HEK293 (cell line): ENCODE measurements around the gene MICAL3.

Source experiments
- CTCF ChIA-PET: fragments of 350-600 bp; formaldehyde crosslinking; extraction: SDS; loops from one replicate; lab custom pipeline; 2021; ENCODE audit warnings: antibody characterized with exemption; lab: Yijun Ruan, JAX
- POLR2A ChIA-PET: fragments of 300-600 bp; formaldehyde crosslinking; extraction: SDS; loops from one replicate; lab custom pipeline; 2020; ENCODE audit warnings: antibody characterized with exemption, inconsistent platforms; lab: Yijun Ruan, JAX
- H3K27ac ChIP-seq: fragments of 200-500 bp; sonication (Bioruptor generic); 2 replicates; pipeline ENCODE4 v1.5.1; 2014; ENCODE audit warnings: low read depth, low read length, control low read depth, inconsistent platforms; ENCODE audit errors: extremely low read depth
- H3K36me3 ChIP-seq, 2 experiments: fragments of 200-500 bp in 1 of 2; sonication (Bioruptor generic) in 1 of 2; 1 replicate in 1 of 2; 2 replicates in 1 of 2; pipeline ENCODE4 v1.5.1; 2014 to 2017; ENCODE audit warnings: inconsistent platforms in 2 of 2, low read length in 2 of 2; ENCODE audit not compliant: control insufficient read depth in 2 of 2, insufficient read depth in 1 of 2
- H3K4me1 ChIP-seq: fragments of 200-500 bp; sonication (Bioruptor generic); 2 replicates; pipeline ENCODE4 v1.5.1; 2014; ENCODE audit warnings: mild to moderate bottlenecking, low read length, inconsistent platforms; ENCODE audit not compliant: control insufficient read depth, insufficient read depth
- H3K4me3 ChIP-seq: 2 replicates; pipeline ENCODE4 v1.5.1; 2011; ENCODE audit warnings: low read depth, mild to moderate bottlenecking, control low read depth, low read length, moderate library complexity
- H3K9me3 ChIP-seq: fragments of 200-500 bp; sonication (Bioruptor generic); 2 replicates; pipeline ENCODE4 v1.5.1; 2014; ENCODE audit warnings: low read depth, low read length, inconsistent platforms; ENCODE audit not compliant: control insufficient read depth, insufficient read depth
- HOXD13 ChIP-seq: sonication (generic); formaldehyde crosslinking; IDR thresholded peaks from 2 replicates; pipeline ENCODE4 v1.8.0; 2022; ENCODE audit warnings: missing genetic modification reagents, borderline replicate concordance
- MEIS1 ChIP-seq: sonication (generic); formaldehyde crosslinking; IDR thresholded peaks from 2 replicates; pipeline ENCODE4 v1.8.1; 2022; ENCODE audit warnings: missing genetic modification reagents, mild to moderate bottlenecking, borderline replicate concordance
- SCRT1 ChIP-seq: fragments of 450-650 bp; formaldehyde crosslinking; IDR thresholded peaks from 2 replicates; pipeline ENCODE4 v1.5.1; 2016; ENCODE audit warnings: missing biosample characterization, missing genetic modification characterization, borderline replicate concordance
- SCRT2 ChIP-seq: fragments of 450-650 bp; formaldehyde crosslinking; IDR thresholded peaks from 2 replicates; pipeline ENCODE4 v1.5.1; 2016; ENCODE audit warnings: missing biosample characterization, missing genetic modification characterization
- ZBTB1 ChIP-seq: fragments of 450-650 bp; formaldehyde crosslinking; IDR thresholded peaks from 2 replicates; pipeline ENCODE4 v1.5.1; 2016; ENCODE audit warnings: missing biosample characterization, missing genetic modification characterization
- ZBTB8A ChIP-seq: fragments of 450-650 bp; formaldehyde crosslinking; IDR thresholded peaks from 2 replicates; pipeline ENCODE4 v1.5.1; 2016; ENCODE audit warnings: missing biosample characterization, missing genetic modification characterization
- ZFHX2 ChIP-seq: fragments of 450-650 bp; formaldehyde crosslinking; conservative IDR thresholded peaks from 2 replicates; pipeline ENCODE4 v1.5.1; 2016; ENCODE audit warnings: missing biosample characterization, missing genetic modification characterization
- ZNF114 ChIP-seq: fragments of 450-650 bp; formaldehyde crosslinking; IDR thresholded peaks from 2 replicates; pipeline ENCODE4 v1.5.0; 2017; ENCODE audit warnings: missing biosample characterization, missing genetic modification characterization
- ZNF146 ChIP-seq: fragments of 450-650 bp; formaldehyde crosslinking; IDR thresholded peaks from 2 replicates; pipeline ENCODE4 v1.5.1; 2016; ENCODE audit warnings: missing biosample characterization, missing genetic modification characterization
- ZNF585B ChIP-seq: fragments of 450-650 bp; formaldehyde crosslinking; IDR thresholded peaks from 2 replicates; pipeline ENCODE4 v1.5.1; 2016; ENCODE audit warnings: missing biosample characterization, missing genetic modification characterization
- ZNF624 ChIP-seq: fragments of 450-650 bp; formaldehyde crosslinking; IDR thresholded peaks from 2 replicates; pipeline ENCODE4 v1.5.1; 2017; ENCODE audit warnings: missing biosample characterization, missing genetic modification characterization
- ZNF707 ChIP-seq: fragments of 450-650 bp; formaldehyde crosslinking; IDR thresholded peaks from 2 replicates; pipeline ENCODE4 v1.5.1; 2016; ENCODE audit warnings: missing biosample characterization, missing genetic modification characterization
- ZNF776 ChIP-seq: fragments of 450-650 bp; formaldehyde crosslinking; IDR thresholded peaks from 2 replicates; pipeline ENCODE4 v1.5.0; 2017; ENCODE audit warnings: missing biosample characterization, missing genetic modification characterization, borderline replicate concordance
- TF ChIP-seq, protein P1 (sequence below): fragments of 450-650 bp; formaldehyde crosslinking; IDR thresholded peaks from 2 replicates; pipeline ENCODE4 v1.5.1; 2016; ENCODE audit warnings: missing biosample characterization, missing genetic modification characterization, borderline replicate concordance
- TF ChIP-seq, protein P2 (sequence below): fragments of 450-650 bp; formaldehyde crosslinking; IDR thresholded peaks from 2 replicates; pipeline ENCODE4 v1.5.1; 2016; ENCODE audit warnings: missing biosample characterization, missing genetic modification characterization
- TF ChIP-seq, protein P3 (sequence below): fragments of 450-650 bp; formaldehyde crosslinking; IDR thresholded peaks from 2 replicates; pipeline ENCODE4 v1.5.1; 2016; ENCODE audit warnings: missing biosample characterization, missing genetic modification characterization
- TF ChIP-seq, protein P4 (sequence below): fragments of 450-650 bp; formaldehyde crosslinking; IDR thresholded peaks from 2 replicates; pipeline ENCODE4 v1.5.1; 2016; ENCODE audit warnings: missing biosample characterization, missing genetic modification characterization
- TF ChIP-seq, protein P5 (sequence below): fragments of 450-650 bp; IDR thresholded peaks from 2 replicates; pipeline ENCODE4 v1.5.1; 2018; ENCODE audit warnings: missing biosample characterization, mild to moderate bottlenecking, missing genetic modification characterization

Gene MICAL3

DNA sequence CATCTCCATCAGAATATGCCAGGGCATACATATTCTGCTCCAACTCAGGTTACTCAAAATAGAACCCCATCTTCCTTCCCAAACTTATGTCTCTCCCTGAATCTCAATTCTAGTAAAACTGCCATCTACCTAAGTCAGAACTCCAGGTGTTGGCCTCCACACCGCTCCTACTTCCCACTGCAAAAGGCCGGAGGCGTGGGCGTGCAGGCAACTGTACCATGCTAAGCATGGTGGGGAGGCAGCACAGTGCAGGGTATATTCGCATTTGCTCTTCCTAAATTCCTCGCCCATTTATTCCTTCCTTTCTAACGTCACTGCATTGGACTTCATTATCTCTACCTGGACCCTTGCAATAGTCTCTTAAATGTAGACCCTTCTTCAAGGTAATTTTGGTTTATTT, 97.8 kb downstream of the MICAL3 start:
- TF ChIP-seq ZNF585B (tag by site-specific recombination) = no peak
- 0 out of 2 replicates have a peak, but pooled peaks have one; percentile 35 for TF ChIP-seq ZFHX2 (tag by site-specific recombination)
- Histone ChIP-seq H3K27ac (no peak overlapping the region), H3K36me3 (no peaks in the 10 kb centered on the region), H3K4me3 (no peak overlapping the region), H3K9me3 (no peaks in the 10 kb centered on the region), H3K4me1 (peaks cover 10% of the 10 kb centered on the region)
- ChIA-PET POLR2A (no interaction called here), CTCF (interaction anchor here (1.1 kb wide), 1 partner anchor 149 kb away, joined by 4 read pairs; no protein-coding TSS in a partner anchor)

DNA sequence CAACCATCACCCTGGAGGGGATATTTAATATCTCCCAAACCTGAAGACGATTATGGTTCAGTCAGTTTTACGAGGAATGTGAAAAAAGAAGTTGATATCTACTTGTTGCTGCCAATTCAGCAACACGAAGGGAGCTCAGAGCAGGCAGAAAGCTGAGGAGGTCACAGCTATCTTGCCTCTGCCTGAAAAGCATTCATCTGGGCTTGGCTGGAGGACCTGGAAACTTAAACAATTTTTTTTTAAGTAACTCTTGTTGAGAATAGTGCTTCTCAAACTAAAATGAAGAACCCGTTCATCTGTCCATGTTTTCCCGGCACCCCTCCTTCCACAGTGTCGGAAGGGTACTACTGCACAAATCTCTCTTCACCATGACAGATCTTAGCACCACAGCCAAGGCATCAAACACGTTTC, 98.9 kb downstream of the MICAL3 start:
- Histone ChIP-seq H3K4me1 (peaks cover 10% of the 10 kb centered on the region), H3K4me3 (no peak overlapping the region), H3K27ac (no peak overlapping the region), H3K36me3 (no peaks in the 10 kb centered on the region), H3K9me3 (no peaks in the 10 kb centered on the region)
- TF ChIP-seq, protein P1, sequence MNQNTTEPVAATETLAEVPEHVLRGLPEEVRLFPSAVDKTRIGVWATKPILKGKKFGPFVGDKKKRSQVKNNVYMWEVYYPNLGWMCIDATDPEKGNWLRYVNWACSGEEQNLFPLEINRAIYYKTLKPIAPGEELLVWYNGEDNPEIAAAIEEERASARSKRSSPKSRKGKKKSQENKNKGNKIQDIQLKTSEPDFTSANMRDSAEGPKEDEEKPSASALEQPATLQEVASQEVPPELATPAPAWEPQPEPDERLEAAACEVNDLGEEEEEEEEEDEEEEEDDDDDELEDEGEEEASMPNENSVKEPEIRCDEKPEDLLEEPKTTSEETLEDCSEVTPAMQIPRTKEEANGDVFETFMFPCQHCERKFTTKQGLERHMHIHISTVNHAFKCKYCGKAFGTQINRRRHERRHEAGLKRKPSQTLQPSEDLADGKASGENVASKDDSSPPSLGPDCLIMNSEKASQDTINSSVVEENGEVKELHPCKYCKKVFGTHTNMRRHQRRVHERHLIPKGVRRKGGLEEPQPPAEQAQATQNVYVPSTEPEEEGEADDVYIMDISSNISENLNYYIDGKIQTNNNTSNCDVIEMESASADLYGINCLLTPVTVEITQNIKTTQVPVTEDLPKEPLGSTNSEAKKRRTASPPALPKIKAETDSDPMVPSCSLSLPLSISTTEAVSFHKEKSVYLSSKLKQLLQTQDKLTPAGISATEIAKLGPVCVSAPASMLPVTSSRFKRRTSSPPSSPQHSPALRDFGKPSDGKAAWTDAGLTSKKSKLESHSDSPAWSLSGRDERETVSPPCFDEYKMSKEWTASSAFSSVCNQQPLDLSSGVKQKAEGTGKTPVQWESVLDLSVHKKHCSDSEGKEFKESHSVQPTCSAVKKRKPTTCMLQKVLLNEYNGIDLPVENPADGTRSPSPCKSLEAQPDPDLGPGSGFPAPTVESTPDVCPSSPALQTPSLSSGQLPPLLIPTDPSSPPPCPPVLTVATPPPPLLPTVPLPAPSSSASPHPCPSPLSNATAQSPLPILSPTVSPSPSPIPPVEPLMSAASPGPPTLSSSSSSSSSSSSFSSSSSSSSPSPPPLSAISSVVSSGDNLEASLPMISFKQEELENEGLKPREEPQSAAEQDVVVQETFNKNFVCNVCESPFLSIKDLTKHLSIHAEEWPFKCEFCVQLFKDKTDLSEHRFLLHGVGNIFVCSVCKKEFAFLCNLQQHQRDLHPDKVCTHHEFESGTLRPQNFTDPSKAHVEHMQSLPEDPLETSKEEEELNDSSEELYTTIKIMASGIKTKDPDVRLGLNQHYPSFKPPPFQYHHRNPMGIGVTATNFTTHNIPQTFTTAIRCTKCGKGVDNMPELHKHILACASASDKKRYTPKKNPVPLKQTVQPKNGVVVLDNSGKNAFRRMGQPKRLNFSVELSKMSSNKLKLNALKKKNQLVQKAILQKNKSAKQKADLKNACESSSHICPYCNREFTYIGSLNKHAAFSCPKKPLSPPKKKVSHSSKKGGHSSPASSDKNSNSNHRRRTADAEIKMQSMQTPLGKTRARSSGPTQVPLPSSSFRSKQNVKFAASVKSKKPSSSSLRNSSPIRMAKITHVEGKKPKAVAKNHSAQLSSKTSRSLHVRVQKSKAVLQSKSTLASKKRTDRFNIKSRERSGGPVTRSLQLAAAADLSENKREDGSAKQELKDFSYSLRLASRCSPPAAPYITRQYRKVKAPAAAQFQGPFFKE (tag by site-specific recombination) = no peak
- TF ChIP-seq ZNF707 = no peak
- TF ChIP-seq HOXD13 (CRISPR knock-in tag) = no peak
- TF ChIP-seq, protein P2, sequence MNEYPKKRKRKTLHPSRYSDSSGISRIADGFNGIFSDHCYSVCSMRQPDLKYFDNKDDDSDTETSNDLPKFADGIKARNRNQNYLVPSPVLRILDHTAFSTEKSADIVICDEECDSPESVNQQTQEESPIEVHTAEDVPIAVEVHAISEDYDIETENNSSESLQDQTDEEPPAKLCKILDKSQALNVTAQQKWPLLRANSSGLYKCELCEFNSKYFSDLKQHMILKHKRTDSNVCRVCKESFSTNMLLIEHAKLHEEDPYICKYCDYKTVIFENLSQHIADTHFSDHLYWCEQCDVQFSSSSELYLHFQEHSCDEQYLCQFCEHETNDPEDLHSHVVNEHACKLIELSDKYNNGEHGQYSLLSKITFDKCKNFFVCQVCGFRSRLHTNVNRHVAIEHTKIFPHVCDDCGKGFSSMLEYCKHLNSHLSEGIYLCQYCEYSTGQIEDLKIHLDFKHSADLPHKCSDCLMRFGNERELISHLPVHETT (tag by site-specific recombination) = no peak
- no peak for TF ChIP-seq ZNF624
- peak; percentile 9; the same call in 1 of the 2 replicates for TF ChIP-seq SCRT1 (tag by site-specific recombination)
- no peak for TF ChIP-seq ZNF146 (tag by site-specific recombination)
- TF ChIP-seq ZNF776 (tag by site-specific recombination) = no peak
- no peak for TF ChIP-seq ZBTB8A
- TF ChIP-seq, protein P3, sequence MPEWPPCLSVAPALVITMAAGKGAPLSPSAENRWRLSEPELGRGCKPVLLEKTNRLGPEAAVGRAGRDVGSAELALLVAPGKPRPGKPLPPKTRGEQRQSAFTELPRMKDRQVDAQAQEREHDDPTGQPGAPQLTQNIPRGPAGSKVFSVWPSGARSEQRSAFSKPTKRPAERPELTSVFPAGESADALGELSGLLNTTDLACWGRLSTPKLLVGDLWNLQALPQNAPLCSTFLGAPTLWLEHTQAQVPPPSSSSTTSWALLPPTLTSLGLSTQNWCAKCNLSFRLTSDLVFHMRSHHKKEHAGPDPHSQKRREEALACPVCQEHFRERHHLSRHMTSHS (tag by site-specific recombination) = no peak
- TF ChIP-seq, protein P4, sequence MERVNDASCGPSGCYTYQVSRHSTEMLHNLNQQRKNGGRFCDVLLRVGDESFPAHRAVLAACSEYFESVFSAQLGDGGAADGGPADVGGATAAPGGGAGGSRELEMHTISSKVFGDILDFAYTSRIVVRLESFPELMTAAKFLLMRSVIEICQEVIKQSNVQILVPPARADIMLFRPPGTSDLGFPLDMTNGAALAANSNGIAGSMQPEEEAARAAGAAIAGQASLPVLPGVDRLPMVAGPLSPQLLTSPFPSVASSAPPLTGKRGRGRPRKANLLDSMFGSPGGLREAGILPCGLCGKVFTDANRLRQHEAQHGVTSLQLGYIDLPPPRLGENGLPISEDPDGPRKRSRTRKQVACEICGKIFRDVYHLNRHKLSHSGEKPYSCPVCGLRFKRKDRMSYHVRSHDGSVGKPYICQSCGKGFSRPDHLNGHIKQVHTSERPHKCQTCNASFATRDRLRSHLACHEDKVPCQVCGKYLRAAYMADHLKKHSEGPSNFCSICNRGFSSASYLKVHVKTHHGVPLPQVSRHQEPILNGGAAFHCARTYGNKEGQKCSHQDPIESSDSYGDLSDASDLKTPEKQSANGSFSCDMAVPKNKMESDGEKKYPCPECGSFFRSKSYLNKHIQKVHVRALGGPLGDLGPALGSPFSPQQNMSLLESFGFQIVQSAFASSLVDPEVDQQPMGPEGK (tag by site-specific recombination) = no peak
- TF ChIP-seq, protein P5, sequence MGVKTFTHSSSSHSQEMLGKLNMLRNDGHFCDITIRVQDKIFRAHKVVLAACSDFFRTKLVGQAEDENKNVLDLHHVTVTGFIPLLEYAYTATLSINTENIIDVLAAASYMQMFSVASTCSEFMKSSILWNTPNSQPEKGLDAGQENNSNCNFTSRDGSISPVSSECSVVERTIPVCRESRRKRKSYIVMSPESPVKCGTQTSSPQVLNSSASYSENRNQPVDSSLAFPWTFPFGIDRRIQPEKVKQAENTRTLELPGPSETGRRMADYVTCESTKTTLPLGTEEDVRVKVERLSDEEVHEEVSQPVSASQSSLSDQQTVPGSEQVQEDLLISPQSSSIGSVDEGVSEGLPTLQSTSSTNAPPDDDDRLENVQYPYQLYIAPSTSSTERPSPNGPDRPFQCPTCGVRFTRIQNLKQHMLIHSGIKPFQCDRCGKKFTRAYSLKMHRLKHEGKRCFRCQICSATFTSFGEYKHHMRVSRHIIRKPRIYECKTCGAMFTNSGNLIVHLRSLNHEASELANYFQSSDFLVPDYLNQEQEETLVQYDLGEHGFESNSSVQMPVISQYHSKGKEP (tag by site-specific recombination) = no peak
- no peak for TF ChIP-seq ZNF114 (tag by site-specific recombination)
- TF ChIP-seq MEIS1 (CRISPR knock-in tag) = no peak
- TF ChIP-seq ZBTB1 (tag by site-specific recombination) = no peak
- peak; percentile 77 for TF ChIP-seq SCRT2
- CTCF ChIA-PET = interaction anchor here (0.5 to 1.2 kb wide), 4 partner anchors 73 to 232 kb away, joined by 3 to 4 read pairs (median 4); no protein-coding TSS in a partner anchor
- POLR2A ChIA-PET = no interaction called here
